Measurements from ENCODE around the gene EHF. TPM values are rescaled to one million over a fixed set of nuclear protein-coding genes. Genes with fewer than 3 reads are reported as not detected.

Gene EHF
- total and polyA plus RNA-seq, 2 of the 8 experiments (the other 6 are each of a cell fraction or from before 2014, with no cell fraction given): not detected

DNA sequence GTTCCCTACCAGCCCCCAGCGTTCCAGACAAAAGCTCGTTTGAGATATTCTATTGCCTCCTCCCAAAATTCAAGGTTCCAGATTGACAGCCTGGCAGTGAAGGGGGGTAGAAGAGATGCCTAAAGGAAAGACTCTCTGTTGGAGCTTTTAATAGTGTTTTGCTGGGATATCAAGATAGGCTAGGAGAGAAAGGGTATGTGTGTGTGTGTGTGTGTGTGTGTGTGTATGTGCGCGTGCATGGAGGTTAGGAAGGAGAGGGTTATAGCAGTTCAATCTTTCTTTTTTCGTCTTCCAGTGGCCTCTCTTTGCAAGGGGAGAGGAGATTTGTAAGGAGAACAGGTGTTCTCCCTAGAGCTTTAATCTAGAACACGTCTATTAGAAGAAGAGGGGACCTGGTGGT, 22.0 kb downstream of the EHF start:
- Histone ChIP-seq H3K4me2 (ENCODE audit: insufficient read depth in 1 of 2, low read depth in 2 of 2, low read length in 2 of 2) (no peak overlapping the region), H4K8ac (ENCODE audit: extremely low read depth, insufficient read depth, low read length) (no peak overlapping the region), H3K27ac (ENCODE audit: low read depth, low read length) (no peak overlapping the region), H2BK120ac (replicated peaks; ENCODE audit: low read depth, low read length) (no peak overlapping the region), H2AK5ac (ENCODE audit: low read depth, low read length) (no peak overlapping the region), H3K14ac (ENCODE audit: insufficient read length) (no peak overlapping the region), H3K9me3 (ENCODE audit: insufficient read depth in 2 of 2, low read depth in 1 of 2, low read length in 1 of 2) (no peaks in the 10 kb centered on the region), H3K4me3 (ENCODE audit: extremely low read depth in 1 of 4, insufficient read depth in 2 of 4, low read depth in 3 of 4, low read length in 4 of 4) (no peak overlapping the region), H3K23me2 (ENCODE audit: low read depth, low read length) (no peaks in the 10 kb centered on the region; the same call in 1 of the 2 replicates), H3K4ac (replicated peaks; ENCODE audit: insufficient read length, low read depth, low read length) (no peak overlapping the region), H2AFZ (ENCODE audit: low read length) (no peak overlapping the region), H4K20me1 (replicated peaks in 1 of 2; ENCODE audit: control insufficient read depth in 1 of 2, insufficient read depth in 2 of 2, low read length in 2 of 2) (no peaks in the 10 kb centered on the region), H2BK12ac (ENCODE audit: low read depth, low read length) (no peak overlapping the region), H3K56ac (replicated peaks; ENCODE audit: insufficient read length, low read depth, low read length) (no peak overlapping the region), H3K79me2 (ENCODE audit: control insufficient read depth in 1 of 2, insufficient read depth in 2 of 2, low read length in 2 of 2) (no peaks in the 10 kb centered on the region), H4K5ac (ENCODE audit: insufficient read length, low read depth, low read length) (no peak overlapping the region), H3K79me1 (ENCODE audit: low read depth, low read length) (no peaks in the 10 kb centered on the region), H2BK5ac (ENCODE audit: low read depth, low read length) (no peak overlapping the region), H3K23ac (ENCODE audit: insufficient read length) (no peak overlapping the region), H2BK20ac (ENCODE audit: low read length) (no peak overlapping the region), H4K91ac (replicated peaks; ENCODE audit: insufficient read length, low read length) (no peak overlapping the region), H3K4me1 (replicated peaks in 1 of 4; ENCODE audit: control insufficient read depth in 3 of 4, insufficient read depth in 4 of 4, low read length in 3 of 4) (peaks cover 0 to 2% (median 0%) of the 10 kb centered on the region in 4 experiments; a peak in 1 of 7 replicates), H3K18ac (ENCODE audit: extremely low read depth, low read length) (no peak overlapping the region), H3K9ac (replicated peaks in 1 of 4; ENCODE audit: extremely low read depth in 1 of 4, low read depth in 3 of 4, low read length in 3 of 4) (no peak overlapping the region), H3K27me3 (replicated peaks in 1 of 4; ENCODE audit: control insufficient read depth in 3 of 4, extremely low read depth in 1 of 4, insufficient read depth in 3 of 4, low read length in 3 of 4) (no peaks in the 10 kb centered on the region), H2BK15ac (ENCODE audit: low read length) (no peak overlapping the region), H3K36me3 (ENCODE audit: control insufficient read depth in 2 of 4, insufficient read depth in 4 of 4, low read length in 3 of 4) (no peaks in the 10 kb centered on the region)
- no peak for FAIRE-seq
- POLR2A ChIA-PET (ENCODE audit: partially characterized antibody): no interaction called here
- TF ChIP-seq KDM4A (IDR thresholded peaks at IDR 0.05; ENCODE audit: low read depth, low read length, severe bottlenecking): no peak
- TF ChIP-seq GABPA (IDR thresholded peaks at IDR 0.05; ENCODE audit: borderline replicate concordance, insufficient read depth, low read length): no peak
- TF ChIP-seq CBX8 (IDR thresholded peaks at IDR 0.05; ENCODE audit: borderline replicate concordance, low read depth, low read length): no peak
- no peak for TF ChIP-seq NRF1 (IDR thresholded peaks at IDR 0.05; ENCODE audit: low read depth, low read length)
- TF ChIP-seq, protein P1, sequence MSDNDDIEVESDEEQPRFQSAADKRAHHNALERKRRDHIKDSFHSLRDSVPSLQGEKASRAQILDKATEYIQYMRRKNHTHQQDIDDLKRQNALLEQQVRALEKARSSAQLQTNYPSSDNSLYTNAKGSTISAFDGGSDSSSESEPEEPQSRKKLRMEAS (IDR thresholded peaks at IDR 0.05): no peak
- TF ChIP-seq SUZ12 (IDR thresholded peaks at IDR 0.05; ENCODE audit: low read length): no peak
- TF ChIP-seq FOSL1 (IDR thresholded peaks at IDR 0.05; ENCODE audit: insufficient read depth, low read depth, low read length): no peak
- no peak for TF ChIP-seq RBBP5 (IDR thresholded peaks at IDR 0.05; ENCODE audit: borderline replicate concordance, low read depth, low read length)
- no peak for TF ChIP-seq ZNF274 (IDR thresholded peaks at IDR 0.05; ENCODE audit: borderline replicate concordance, extremely low read depth, low read length)
- 89% methylated on average over 6 of the region's 6 CpGs; no CpG with 5 or more reads in 1 of the 2 experiments for WGBS, 2 experiments (ENCODE audit: extremely low coverage in 1 of 2, insufficient coverage in 1 of 2, insufficient read length in 1 of 2, insufficient replicate concordance in 2 of 2, low coverage in 1 of 2, low lambda C conversion rate in 2 of 2, missing lambda C conversion rate in 1 of 2)
- no peak for DNase-seq (ENCODE audit: low read depth in 1 of 2, low spot score in 2 of 2)
- CTCF ChIA-PET (ENCODE audit: partially characterized antibody): interaction anchor here (0.8 to 1.4 kb wide), 6 partner anchors 9 to 834 kb away, joined by 3 read pairs; no protein-coding TSS in a partner anchor
